NCI-H2029 (cell line): ENCODE data around the gene LEPROT.

ENCODE experiments used
- DNase-seq: peaks from one replicate; lab custom pipeline; 2025; lab: John Stamatoyannopoulos, UW

LEPROT gene

GRCh38 chr1:65412256-65412983, 8.0 kb upstream of the LEPROT start:
- DNase-seq, result no peak

- DNase-seq, result no peak
Observed at GRCh38 chr1:65412984-65413375, 7.5 kb upstream of the LEPROT start.

GRCh38 chr1:65414538-65414937, 5.9 kb upstream of the LEPROT start:
- no peak for DNase-seq

- DNase-seq, result no peak
Observed at GRCh38 chr1:65416767-65417166, 3.7 kb upstream of the LEPROT start.

GRCh38 chr1:65417729-65418128, 2.7 kb upstream of the LEPROT start:
- DNase-seq, result no peak

GRCh38 chr1:65418522-65419185, 1.8 kb upstream of the LEPROT start:
- DNase-seq, result no peak

GRCh38 chr1:65419681-65420589, 533 bp upstream of the LEPROT start:
- DNase-seq, result peak; percentile 98

DNA sequence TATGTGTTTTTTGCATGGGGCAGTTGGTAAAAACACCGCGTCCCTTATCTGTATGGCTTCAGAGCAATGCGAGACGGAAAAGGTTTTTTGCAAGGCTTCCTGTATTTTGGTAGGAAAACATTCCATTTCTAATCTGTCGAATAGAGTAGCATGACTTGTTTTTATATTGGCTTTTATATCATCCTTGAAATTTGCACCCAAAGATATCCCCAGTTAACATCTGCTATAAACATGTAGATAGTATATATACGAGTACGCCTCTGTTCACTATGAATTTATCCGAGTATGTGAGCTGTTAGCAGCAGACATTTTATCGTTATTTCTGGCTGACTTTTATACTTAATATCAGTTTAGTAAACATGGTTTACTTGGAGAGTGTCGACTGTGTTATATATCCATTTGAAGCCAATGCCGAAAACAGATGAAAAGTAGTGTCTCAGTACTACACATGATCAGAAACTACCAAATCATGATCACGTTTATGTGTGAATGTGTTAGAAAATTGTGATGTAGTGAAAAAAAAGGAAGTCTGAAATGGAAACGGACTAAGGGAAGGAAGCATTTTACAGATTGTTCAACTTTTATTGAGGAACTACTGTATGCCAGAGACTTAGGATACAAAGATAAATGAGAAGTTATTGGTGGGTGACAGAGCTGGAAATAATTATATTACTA, 1.0 kb downstream of the LEPROT start:
- DNase-seq, result no peak

DNA sequence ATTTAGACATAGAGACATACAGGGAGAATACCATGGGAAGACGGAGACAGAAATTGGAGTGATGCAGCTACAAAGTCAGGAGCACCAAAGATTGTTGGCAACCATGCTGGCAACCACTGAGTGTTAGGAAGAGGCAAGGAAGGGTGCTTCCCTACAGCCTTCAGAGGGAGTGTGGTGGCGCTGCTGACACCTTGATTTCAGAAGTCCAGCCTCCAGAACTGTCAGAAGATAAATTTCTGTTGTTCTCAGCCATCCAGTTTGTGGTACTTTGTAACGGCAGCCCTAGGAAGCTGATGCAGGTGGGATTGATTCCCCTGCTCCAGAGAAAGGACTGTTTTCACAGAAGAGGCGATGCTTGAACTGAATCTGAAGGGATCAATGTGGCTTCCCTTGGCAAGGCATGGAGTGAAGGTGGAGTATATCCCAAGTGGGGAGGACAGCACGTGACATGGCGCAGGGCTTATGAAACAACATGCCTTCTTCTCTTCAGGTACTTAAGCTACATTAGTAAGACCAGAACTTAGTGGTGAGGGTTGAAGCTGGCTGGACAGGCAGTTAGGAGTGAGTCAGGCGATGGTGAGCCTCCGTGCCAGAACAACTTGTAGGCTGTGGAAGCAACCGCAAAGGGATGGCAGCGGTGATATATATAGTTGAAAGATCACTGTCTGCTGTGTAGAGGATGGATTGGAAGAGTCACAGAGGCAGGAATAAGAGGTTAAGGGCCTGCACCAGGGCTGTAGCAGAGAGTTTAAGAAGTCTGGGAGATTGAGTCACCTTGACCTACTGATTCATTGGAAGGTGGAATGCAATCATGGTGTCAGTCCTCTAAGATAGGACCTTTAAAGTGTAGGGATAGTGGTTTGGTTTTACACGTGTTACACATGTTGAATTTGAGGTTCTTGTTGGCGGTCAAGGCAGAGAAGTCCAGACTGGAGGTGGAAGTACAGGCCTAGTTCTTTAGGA, 2.1 kb downstream of the LEPROT start:
- DNase-seq, result no peak

DNA sequence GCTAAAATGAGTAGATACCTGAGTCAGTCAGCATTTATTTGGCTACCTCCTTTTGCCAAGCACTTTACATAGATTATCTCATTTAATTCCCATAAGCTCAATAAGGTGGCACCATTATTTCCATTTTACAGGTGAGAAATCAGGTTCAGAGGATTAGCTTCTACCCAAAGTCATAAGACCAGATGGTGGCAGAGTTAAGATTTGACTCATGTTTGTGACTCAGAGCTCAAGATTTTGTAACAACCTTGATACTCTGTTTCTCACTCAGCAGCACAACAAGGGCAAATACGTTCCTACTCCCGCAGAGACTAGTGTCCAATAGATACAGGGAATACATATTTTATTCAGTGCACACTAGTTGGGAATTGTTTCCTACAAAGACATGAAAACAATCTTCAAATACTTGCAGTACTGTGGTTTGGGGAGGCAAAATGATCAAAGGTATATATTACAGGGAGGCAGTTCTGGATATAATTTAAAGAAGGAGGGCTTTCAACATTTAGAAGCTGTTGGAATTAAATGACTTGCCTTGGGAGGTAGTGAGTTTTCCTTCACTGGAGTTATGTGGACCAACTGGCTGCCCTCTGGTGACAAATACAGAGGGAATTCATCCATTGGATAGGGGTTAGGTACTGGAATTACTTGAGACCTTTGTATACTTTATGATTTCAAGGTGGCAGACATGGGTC, 3.6 kb downstream of the LEPROT start:
- DNase-seq, result no peak

GRCh38 chr1:65424573-65424889, 4.1 kb downstream of the LEPROT start:
- DNase-seq, result no peak

- DNase-seq, result no peak
Observed at GRCh38 chr1:65425006-65425405, 4.5 kb downstream of the LEPROT start.

DNA sequence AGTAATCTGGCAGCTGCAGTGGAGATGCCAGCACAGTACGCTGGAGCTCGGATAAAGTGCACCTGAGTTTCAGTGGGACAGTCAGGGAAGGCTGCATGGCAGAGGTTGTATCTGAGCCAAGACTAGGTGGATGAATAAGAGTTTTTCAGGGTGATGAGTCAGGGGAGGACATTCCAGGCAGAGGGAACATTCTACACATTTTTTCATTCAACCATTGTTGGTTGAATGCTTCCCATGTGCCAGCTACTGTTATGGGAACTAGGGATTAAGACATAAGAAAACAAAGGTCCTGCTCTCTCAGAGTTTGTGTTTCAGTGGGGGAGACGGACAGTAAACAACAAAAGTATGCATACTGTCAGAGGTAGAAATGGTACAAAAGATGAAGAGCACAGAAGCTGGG, 5.2 kb downstream of the LEPROT start:
- no peak for DNase-seq

- no peak for DNase-seq
Observed at GRCh38 chr1:65429078-65429477, 8.6 kb downstream of the LEPROT start.

- DNase-seq, result no peak
Observed at GRCh38 chr1:65429806-65430205, 9.3 kb downstream of the LEPROT start.

GRCh38 chr1:65431111-65431705, 10.7 kb downstream of the LEPROT start:
- DNase-seq, result peak; percentile 45

GRCh38 chr1:65432918-65433317, 12.4 kb downstream of the LEPROT start:
- DNase-seq, result no peak

DNA sequence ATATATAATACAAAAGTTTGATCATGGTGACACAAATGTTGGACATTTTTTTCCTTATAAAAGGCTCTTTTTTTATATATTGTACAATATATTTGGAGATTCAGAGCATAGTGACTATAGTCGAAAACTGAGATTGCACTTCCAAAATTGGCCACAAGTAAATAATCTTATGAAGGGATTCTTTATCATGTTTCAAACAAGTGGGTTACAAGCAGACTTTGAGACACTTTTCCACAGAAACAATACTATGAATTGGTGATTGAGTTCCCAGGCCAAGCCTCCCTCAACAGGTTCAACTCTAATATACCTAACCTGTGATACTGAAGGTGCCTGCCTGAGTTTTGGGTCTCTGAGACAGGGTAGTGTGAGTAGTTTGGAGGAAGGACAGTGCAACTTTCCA, 13.8 kb downstream of the LEPROT start:
- no peak for DNase-seq

DNA sequence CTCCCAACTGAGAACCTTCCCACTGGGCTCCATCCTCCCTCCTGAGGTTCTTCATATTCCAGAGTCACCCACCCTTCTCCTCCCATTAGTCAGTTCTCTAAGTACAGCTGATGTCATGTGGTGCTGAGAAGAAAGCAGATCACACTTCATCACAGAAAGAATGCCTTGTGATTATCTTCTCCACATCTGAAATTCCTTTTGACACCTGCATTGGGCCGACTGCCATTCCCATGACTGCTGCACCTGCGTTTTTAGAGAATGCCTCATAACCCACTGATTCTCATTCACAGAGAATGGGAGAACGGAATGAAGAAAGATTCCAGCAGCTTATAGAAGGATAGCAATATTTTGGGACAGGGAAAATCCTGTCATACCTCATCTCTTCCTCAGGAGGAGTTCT, 14.3 kb downstream of the LEPROT start:
- no peak for DNase-seq

DNA sequence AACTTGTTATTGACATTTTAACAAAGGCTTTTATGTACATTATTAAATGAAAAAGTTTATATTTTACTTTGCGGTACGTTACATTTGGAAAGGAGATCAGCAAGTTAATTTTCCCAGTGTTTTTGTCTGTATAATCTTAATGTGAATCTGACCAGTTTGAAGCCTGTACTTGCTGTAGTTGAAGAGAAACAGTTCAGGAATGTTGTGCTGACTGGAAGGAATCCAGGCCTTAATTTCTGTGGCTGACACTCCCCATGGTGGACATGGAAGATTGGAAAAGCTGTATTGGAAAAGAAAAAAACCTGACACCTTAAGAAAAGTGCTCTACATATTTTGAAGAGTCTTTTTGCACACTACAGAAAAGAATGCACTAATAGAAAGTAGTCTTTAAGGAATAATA, 15.5 kb downstream of the LEPROT start:
- no peak for DNase-seq
